H1 (cell line): ENCODE results near the gene ROS1. TPM values are rescaled to one million over a fixed set of nuclear protein-coding genes. Genes with fewer than 3 reads are reported as not detected.
"Not testable (repeated sequence)": the region's sequence is repeated elsewhere in the genome, so short reads cannot be mapped to it uniquely, and the experiment has no call there.

Experiments
- CTCF ChIA-PET: fragments of 300-600 bp; sonication (Branson Sonifier 250); formaldehyde crosslinking; loops from one replicate; lab custom pipeline; 2021; ENCODE audit not compliant: partially characterized antibody; lab: Charles Lee
- POLR2A ChIA-PET: fragments of 300-600 bp; sonication (Branson Sonifier 250); formaldehyde crosslinking; loops from one replicate; lab custom pipeline; 2021; ENCODE audit warnings: inconsistent platforms; ENCODE audit not compliant: partially characterized antibody; lab: Charles Lee
- DNase-seq, 2 experiments: peaks; one replicate each; pipeline versions ENCODE4 v3.0.0 to v3.0.0-alpha.2; 2010 to 2022; ENCODE audit warnings: low spot score in 2 of 2, low read depth in 1 of 2, mixed read lengths in 1 of 2
- FAIRE-seq: peaks from 2 replicates; lab custom pipeline; 2011; peaks lifted over from hg19 to GRCh38; lab: Jason Lieb, UNC
- H2AFZ ChIP-seq: 2 replicates; pipeline ENCODE4 v1.8.1; 2012; ENCODE audit warnings: low read length, inconsistent platforms
- H2AK5ac ChIP-seq: 2 replicates; pipeline ENCODE4 v1.6.1; 2013; ENCODE audit warnings: low read depth, low read length
- H2BK120ac ChIP-seq: replicated peaks from 2 replicates; pipeline ENCODE3; 2013; ENCODE audit warnings: low read depth, low read length, inconsistent platforms
- H2BK12ac ChIP-seq: 2 replicates; pipeline ENCODE4 v1.6.1; 2013; ENCODE audit warnings: low read depth, low read length
- H2BK15ac ChIP-seq: 2 replicates; pipeline ENCODE4 v1.6.1; 2013; ENCODE audit warnings: low read length
- H2BK20ac ChIP-seq: 2 replicates; pipeline ENCODE4 v1.6.1; 2013; ENCODE audit warnings: low read length
- H2BK5ac ChIP-seq: 2 replicates; pipeline ENCODE4 v1.6.1; 2013; ENCODE audit warnings: low read depth, low read length
- H3K14ac ChIP-seq: 2 replicates; pipeline ENCODE4 v1.6.1; 2013; ENCODE audit warnings: inconsistent platforms; ENCODE audit not compliant: insufficient read length
- H3K18ac ChIP-seq: 2 replicates; pipeline ENCODE4 v1.6.1; 2013; ENCODE audit warnings: low read length; ENCODE audit errors: extremely low read depth
- H3K23ac ChIP-seq: 2 replicates; pipeline ENCODE4 v1.6.1; 2013; ENCODE audit warnings: inconsistent platforms; ENCODE audit not compliant: insufficient read length
- H3K23me2 ChIP-seq: 2 replicates; pipeline ENCODE4 v1.6.1; 2013; ENCODE audit warnings: low read depth, low read length
- H3K27ac ChIP-seq: 2 replicates; pipeline ENCODE4 v1.6.1; 2011; ENCODE audit warnings: low read depth, low read length, inconsistent platforms
- H3K27me3 ChIP-seq, 4 experiments: replicated peaks in 1 of 4; 1 replicate in 1 of 4; 2 replicates in 3 of 4; pipeline versions ENCODE4 v1.6.1 to v1.8.1; 2011 to 2013; ENCODE audit warnings: low read length in 3 of 4, mild to moderate bottlenecking in 3 of 4, inconsistent platforms in 2 of 4, mixed read lengths in 2 of 4, moderate library complexity in 1 of 4; ENCODE audit not compliant: control insufficient read depth in 3 of 4, insufficient read depth in 3 of 4; ENCODE audit errors: extremely low read depth in 1 of 4
- H3K36me3 ChIP-seq, 4 experiments: 2 replicates each; pipeline versions ENCODE4 v1.6.1 to v1.8.1; 2011 to 2013; ENCODE audit warnings: mild to moderate bottlenecking in 4 of 4, low read length in 3 of 4, moderate library complexity in 2 of 4, control low read depth in 1 of 4, inconsistent platforms in 1 of 4; ENCODE audit not compliant: insufficient read depth in 4 of 4, control insufficient read depth in 2 of 4
- H3K4ac ChIP-seq: replicated peaks from 2 replicates; pipeline ENCODE3; 2013; ENCODE audit warnings: low read length, low read depth, mixed read lengths, inconsistent platforms; ENCODE audit not compliant: insufficient read length
- H3K4me1 ChIP-seq, 4 experiments: replicated peaks in 1 of 4; 1 replicate in 1 of 4; 2 replicates in 3 of 4; pipeline versions ENCODE4 v1.6.1 to v1.8.1; 2011 to 2013; ENCODE audit warnings: low read length in 3 of 4, inconsistent platforms in 2 of 4, mixed read lengths in 1 of 4; ENCODE audit not compliant: insufficient read depth in 4 of 4, control insufficient read depth in 3 of 4
- H3K4me2 ChIP-seq, 2 experiments: 2 replicates each; pipeline versions ENCODE4 v1.6.1 to v1.8.1; 2011 to 2013; ENCODE audit warnings: low read depth in 2 of 2, low read length in 2 of 2, control low read depth in 1 of 2, inconsistent platforms in 1 of 2, mild to moderate bottlenecking in 1 of 2; ENCODE audit not compliant: insufficient read depth in 1 of 2
- H3K4me3 ChIP-seq, 4 experiments: fragments of 200-600, 300-600 bp in 1 of 4; sonication (generic), shearing (Covaris generic), sonication (Bioruptor Twin) in 1 of 4; 2 replicates each; pipeline versions ENCODE4 v1.5.1 to v1.8.1; 2011 to 2016; ENCODE audit warnings: low read length in 4 of 4, low read depth in 3 of 4, control low read depth in 2 of 4, inconsistent platforms in 2 of 4, mild to moderate bottlenecking in 2 of 4, mixed read lengths in 1 of 4, moderate library complexity in 1 of 4; ENCODE audit not compliant: insufficient read depth in 2 of 4; ENCODE audit errors: extremely low read depth in 1 of 4
- H3K56ac ChIP-seq: replicated peaks from 2 replicates; pipeline ENCODE3; 2013; ENCODE audit warnings: low read depth, mild to moderate bottlenecking, mixed read lengths, low read length, inconsistent platforms; ENCODE audit not compliant: insufficient read length
- H3K79me1 ChIP-seq: 2 replicates; pipeline ENCODE4 v1.6.1; 2013; ENCODE audit warnings: low read depth, low read length, control low read depth
- H3K79me2 ChIP-seq, 2 experiments: 2 replicates each; pipeline versions ENCODE4 v1.6.1 to v1.8.1; 2012 to 2013; ENCODE audit warnings: low read length in 2 of 2, mild to moderate bottlenecking in 2 of 2, inconsistent platforms in 1 of 2; ENCODE audit not compliant: insufficient read depth in 2 of 2, control insufficient read depth in 1 of 2
- H3K9ac ChIP-seq, 4 experiments: replicated peaks in 1 of 4; 1 replicate in 1 of 4; 2 replicates in 3 of 4; pipeline versions ENCODE4 v1.6.1 to v1.8.1; 2011 to 2013; ENCODE audit warnings: low read depth in 3 of 4, low read length in 3 of 4, control low read depth in 2 of 4, mild to moderate bottlenecking in 2 of 4, moderate library complexity in 2 of 4, inconsistent platforms in 1 of 4; ENCODE audit errors: extremely low read depth in 1 of 4
- H3K9me3 ChIP-seq, 2 experiments: 2 replicates each; pipeline versions ENCODE4 v1.6.1 to v1.8.1; 2012 to 2013; ENCODE audit warnings: mild to moderate bottlenecking in 2 of 2, moderate library complexity in 2 of 2, control low read depth in 1 of 2, inconsistent platforms in 1 of 2, low read depth in 1 of 2, low read length in 1 of 2, mixed read lengths in 1 of 2; ENCODE audit not compliant: insufficient read depth in 2 of 2
- H4K20me1 ChIP-seq, 2 experiments: replicated peaks in 1 of 2; 2 replicates each; pipeline versions ENCODE3 to v1.8.1; 2011 to 2013; ENCODE audit warnings: inconsistent platforms in 2 of 2, low read length in 2 of 2, mild to moderate bottlenecking in 1 of 2; ENCODE audit not compliant: insufficient read depth in 2 of 2, control insufficient read depth in 1 of 2
- H4K5ac ChIP-seq: 2 replicates; pipeline ENCODE4 v1.6.1; 2013; ENCODE audit warnings: low read length, low read depth, mixed read lengths, inconsistent platforms; ENCODE audit not compliant: insufficient read length
- H4K8ac ChIP-seq: 2 replicates; pipeline ENCODE4 v1.8.0; 2013; ENCODE audit warnings: mild to moderate bottlenecking, moderate library complexity, low read length, inconsistent platforms; ENCODE audit not compliant: insufficient read depth; ENCODE audit errors: extremely low read depth
- H4K91ac ChIP-seq: replicated peaks from 2 replicates; pipeline ENCODE3; 2013; ENCODE audit warnings: low read length, mixed read lengths, inconsistent platforms; ENCODE audit not compliant: insufficient read length
- FOSL1 ChIP-seq: IDR thresholded peaks from 2 replicates; pipeline ENCODE4 v1.6.1; 2011; ENCODE audit warnings: mild to moderate bottlenecking, low read depth, low read length, moderate library complexity; ENCODE audit not compliant: insufficient read depth
- PHF8 ChIP-seq: fragments of 200-600 bp; sonication (generic); conservative IDR thresholded peaks from 2 replicates; pipeline ENCODE4 v1.7.1; 2012; ENCODE audit warnings: low read depth, mild to moderate bottlenecking, inconsistent platforms, low read length, moderate library complexity
- SIRT6 ChIP-seq: IDR thresholded peaks from one replicate; pipeline ENCODE4 v1.7.1; 2012; ENCODE audit warnings: low read length, inconsistent platforms
- SUZ12 ChIP-seq: fragments of 200-600 bp; sonication (generic); IDR thresholded peaks from 2 replicates; pipeline ENCODE4 v1.6.1; 2012; ENCODE audit warnings: mild to moderate bottlenecking, inconsistent platforms, low read length, moderate library complexity, mixed read lengths
- TAF7 ChIP-seq: optimal IDR thresholded peaks from 2 replicates; pipeline ENCODE3; 2011; ENCODE audit warnings: low read depth, mild to moderate bottlenecking, inconsistent platforms, low read length, moderate library complexity, borderline replicate concordance
- ZNF274 ChIP-seq: IDR thresholded peaks from 2 replicates; pipeline ENCODE4 v1.7.0; 2012; ENCODE audit warnings: low read length, borderline replicate concordance; ENCODE audit errors: extremely low read depth
- WGBS, 2 experiments: shearing (Covaris generic) in 1 of 2; methylation state at CpG; one replicate each; pipeline versions ENCODE4 v1.1.6 to v1.1.7; 2013 to 2015; ENCODE audit warnings: low lambda C conversion rate in 2 of 2, mixed read lengths in 2 of 2, inconsistent platforms in 1 of 2, low coverage in 1 of 2, missing lambda C conversion rate in 1 of 2; ENCODE audit not compliant: insufficient replicate concordance in 2 of 2, insufficient coverage in 1 of 2, insufficient read length in 1 of 2; ENCODE audit errors: extremely low coverage in 1 of 2, missing lambda C conversion rate in 1 of 2; 5-methylcytosine and 5-hydroxymethylcytosine counted together
- polyA plus RNA-seq, 7 experiments: library from polyadenylated mRNA; depleted of rRNA in 3 of 7; stranded (reverse) in 5 of 7; unstranded in 2 of 7; fragments of >200 nt in 5 of 7; fragments of 200-250 nt in 2 of 7; gene quantifications; 1 replicate in 5 of 7; 2 replicates in 1 of 7; 4 replicates in 1 of 7; pipeline versions ENCODE4 v1.2.1 to v1.2.3, GENCODE V29; 2011 to 2013; ENCODE audit warnings: missing spikeins in 2 of 7, mixed read lengths in 2 of 7
- total RNA-seq: library from RNA; stranded (reverse); fragmentation: NEBNext Ultra II Directional; extraction: Animal tissue kit (Norgen Biotek cat#: 25700); gene quantifications from 2 replicates; pipeline ENCODE4 v1.2.1, GENCODE V29; 2021

The ROS1 gene
- total and polyA plus RNA-seq, 2 of the 8 experiments (the other 6 are each of a cell fraction or from before 2014, with no cell fraction given) = not detected

- TF ChIP-seq TAF7 (no peak), FOSL1 (no peak), SIRT6 (no peak), ZNF274 (no peak), SUZ12 (no peak), PHF8 (no peak)
Observed at GRCh38 chr6:117469356-117469755, 43.6 kb upstream of the ROS1 start (continued).

GRCh38 chr6:117468527-117468926, 42.8 kb upstream of the ROS1 start:
- H2BK20ac ChIP-seq, H3K14ac ChIP-seq, H3K4ac ChIP-seq, H3K27me3 ChIP-seq, H4K8ac ChIP-seq, H2BK120ac ChIP-seq, H3K9me3 ChIP-seq, H3K23me2 ChIP-seq, H2BK12ac ChIP-seq, H3K56ac ChIP-seq, H3K4me1 ChIP-seq, H3K4me2 ChIP-seq, POLR2A ChIA-PET, H3K79me2 ChIP-seq, H3K27ac ChIP-seq, H3K36me3 ChIP-seq, H3K4me3 ChIP-seq, H2BK5ac ChIP-seq, H3K23ac ChIP-seq, H3K18ac ChIP-seq, H3K79me1 ChIP-seq, H4K5ac ChIP-seq, FAIRE-seq, DNase-seq, H4K91ac ChIP-seq, H2AFZ ChIP-seq, H2AK5ac ChIP-seq, H2BK15ac ChIP-seq, H4K20me1 ChIP-seq, H3K9ac ChIP-seq: not testable (repeated sequence)
- WGBS, 2 experiments = 91% methylated on average over 4 of the region's 4 CpGs; no CpG with 5 or more reads in 1 of the 2 experiments
- CTCF ChIA-PET = interaction anchor here (0.9 to 3.3 kb wide), 7 partner anchors 10 to 308 kb away, joined by 3 to 16 read pairs (median 3); no protein-coding TSS in a partner anchor
